HEK293T (cell line): ENCODE results near the gene HHEX.

Source experiments
- CTCF ChIA-PET: fragments of 350-600 bp; formaldehyde crosslinking; extraction: SDS; loops from one replicate; lab custom pipeline; 2021; ENCODE audit warnings: antibody characterized with exemption, inconsistent platforms; lab: Yijun Ruan, JAX
- POLR2A ChIA-PET: fragments of 350-600 bp; formaldehyde crosslinking; extraction: SDS; loops from one replicate; lab custom pipeline; 2020; ENCODE audit warnings: antibody characterized with exemption, inconsistent platforms; lab: Yijun Ruan, JAX
- DNase-seq: peaks from one replicate; pipeline ENCODE4 v3.0.0; 2012; ENCODE audit warnings: mixed read lengths; ENCODE audit errors: extremely low spot score
- ARNT ChIP-seq: fragments of 450-650 bp; IDR thresholded peaks from 2 replicates; pipeline ENCODE4 v1.6.1; 2017; ENCODE audit warnings: mild to moderate bottlenecking
- BHLHE40 ChIP-seq: fragments of 450-650 bp; IDR thresholded peaks from 2 replicates; pipeline ENCODE4 v1.6.1; 2016; ENCODE audit warnings: mild to moderate bottlenecking, moderate library complexity, borderline replicate concordance
- CTBP1 ChIP-seq: fragments of 450-650 bp; IDR thresholded peaks from 2 replicates; pipeline ENCODE4 v1.6.1; 2016; ENCODE audit warnings: borderline replicate concordance
- ELF4 ChIP-seq: fragments of 450-650 bp; IDR thresholded peaks from 2 replicates; pipeline ENCODE4 v1.6.1; 2017; ENCODE audit warnings: antibody characterized with exemption
- FOXA1 ChIP-seq: fragments of 450-650 bp; IDR thresholded peaks from 2 replicates; pipeline ENCODE4 v1.6.1; 2016; ENCODE audit warnings: mild to moderate bottlenecking
- FOXK2 ChIP-seq: fragments of 450-650 bp; IDR thresholded peaks from 2 replicates; pipeline ENCODE4 v1.6.1; 2016; ENCODE audit warnings: mild to moderate bottlenecking
- FOXM1 ChIP-seq: fragments of 450-650 bp; IDR thresholded peaks from 2 replicates; pipeline ENCODE4 v1.6.1; 2017; ENCODE audit warnings: mild to moderate bottlenecking, borderline replicate concordance
- HDGF ChIP-seq: fragments of 450-650 bp; IDR thresholded peaks from 2 replicates; pipeline ENCODE4 v1.6.1; 2017; ENCODE audit warnings: antibody characterized with exemption, borderline replicate concordance
- L3MBTL2 ChIP-seq: fragments of 450-650 bp; conservative IDR thresholded peaks from 2 replicates; pipeline ENCODE4 v1.6.1; 2016; ENCODE audit warnings: mild to moderate bottlenecking
- LEF1 ChIP-seq: fragments of 450-650 bp; IDR thresholded peaks from 2 replicates; pipeline ENCODE4 v1.6.1; 2017; ENCODE audit warnings: mild to moderate bottlenecking, borderline replicate concordance
- NFRKB ChIP-seq: fragments of 450-650 bp; IDR thresholded peaks from 2 replicates; pipeline ENCODE4 v1.6.1; 2016; ENCODE audit warnings: mild to moderate bottlenecking, moderate library complexity
- PKNOX1 ChIP-seq: fragments of 450-650 bp; IDR thresholded peaks from 2 replicates; pipeline ENCODE4 v1.6.1; 2016
- SP1 ChIP-seq: fragments of 450-650 bp; IDR thresholded peaks from 2 replicates; pipeline ENCODE4 v1.6.1; 2017
- SUZ12 ChIP-seq: fragments of 450-650 bp; IDR thresholded peaks from 2 replicates; pipeline ENCODE4 v1.6.1; 2016; ENCODE audit warnings: mild to moderate bottlenecking
- TARDBP ChIP-seq: fragments of 450-650 bp; IDR thresholded peaks from 2 replicates; pipeline ENCODE4 v1.6.1; 2016
- ZNF384 ChIP-seq: fragments of 450-650 bp; IDR thresholded peaks from 2 replicates; pipeline ENCODE4 v1.6.1; 2016

Gene HHEX

GRCh38 chr10:92657024-92657423 is 32.7 kb upstream of the HHEX start:
- TF ChIP-seq L3MBTL2: no peak
- TF ChIP-seq BHLHE40: no peak
- no peak for TF ChIP-seq SP1
- no peak for TF ChIP-seq LEF1
- TF ChIP-seq NFRKB: no peak
- TF ChIP-seq ELF4: no peak
- no peak for TF ChIP-seq ARNT
- TF ChIP-seq SUZ12: no peak
- no peak for TF ChIP-seq FOXA1
- no peak for TF ChIP-seq CTBP1
- no peak for TF ChIP-seq PKNOX1
- TF ChIP-seq FOXM1: no peak
- no peak for TF ChIP-seq HDGF
- TF ChIP-seq FOXK2: no peak
- TF ChIP-seq ZNF384: no peak
- TF ChIP-seq TARDBP: no peak
- CTCF ChIA-PET: no interaction called here
- POLR2A ChIA-PET: no interaction called here
- DNase-seq: no peak

GRCh38 chr10:92662848-92663247 is 26.9 kb upstream of the HHEX start:
- ChIA-PET POLR2A (interaction anchor here (1.1 kb wide), 1 partner anchor 37 kb away, joined by 3 read pairs; no protein-coding TSS in a partner anchor), CTCF (no interaction called here)
- no peak for TF ChIP-seq TARDBP
- no peak for TF ChIP-seq BHLHE40
- no peak for TF ChIP-seq FOXK2
- no peak for TF ChIP-seq FOXA1
- no peak for TF ChIP-seq NFRKB
- TF ChIP-seq SUZ12: no peak
- TF ChIP-seq LEF1: 0 out of 2 replicates have a peak, but pooled peaks have one; percentile 17
- peak; percentile 40; the same call in 1 of the 2 replicates for TF ChIP-seq PKNOX1
- TF ChIP-seq ARNT: no peak
- no peak for TF ChIP-seq FOXM1
- no peak for TF ChIP-seq L3MBTL2
- DNase-seq: no peak

- no peak for DNase-seq
- TF ChIP-seq FOXM1: no peak
- no peak for TF ChIP-seq TARDBP
- TF ChIP-seq PKNOX1: no peak
- no peak for TF ChIP-seq SP1
- no peak for TF ChIP-seq CTBP1
- no peak for TF ChIP-seq ARNT
- no peak for TF ChIP-seq ELF4
- no peak for TF ChIP-seq LEF1
- TF ChIP-seq HDGF: no peak
- no peak for TF ChIP-seq L3MBTL2
- TF ChIP-seq BHLHE40: no peak
- no peak for TF ChIP-seq NFRKB
- TF ChIP-seq FOXK2: no peak
- TF ChIP-seq SUZ12: no peak
- TF ChIP-seq FOXA1: no peak
- TF ChIP-seq ZNF384: no peak
- ChIA-PET CTCF (no interaction called here), POLR2A (no interaction called here)
Measured at GRCh38 chr10:92664322-92664721, 25.4 kb upstream of the HHEX start.

- TF ChIP-seq NFRKB (no peak), FOXK2 (no peak)
- ChIA-PET CTCF (no interaction called here), POLR2A (interaction anchor here (1.1 kb wide), 1 partner anchor 23 kb away, joined by 3 read pairs; the partner anchor contains the start of gene HHEX)
- no peak for DNase-seq
Measured at GRCh38 chr10:92667078-92667477, 22.7 kb upstream of the HHEX start.

- TF ChIP-seq FOXK2: no peak
- TF ChIP-seq PKNOX1: no peak
- no peak for TF ChIP-seq SP1
- ChIA-PET CTCF (no interaction called here), POLR2A (no interaction called here)
- no peak for DNase-seq
Measured at GRCh38 chr10:92677708-92678107, 12.0 kb upstream of the HHEX start.

GRCh38 chr10:92678206-92678605 is 11.5 kb upstream of the HHEX start:
- ChIA-PET POLR2A (no interaction called here), CTCF (no interaction called here)
- no peak for TF ChIP-seq LEF1
- no peak for TF ChIP-seq FOXK2
- no peak for TF ChIP-seq FOXM1
- TF ChIP-seq SP1: no peak
- TF ChIP-seq TARDBP: no peak

More at GRCh38 chr10:92678206-92678605, 11.5 kb upstream of the HHEX start:
- DNase-seq: no peak
